ENCODE measurements around the gene ACSL3. TPM values are rescaled to one million over a fixed set of nuclear protein-coding genes. Genes with fewer than 3 reads are reported as not detected.
A peak's percentile ranks its signal among the peaks of the same experiment; 100 is the strongest.

Gene ACSL3
- total RNA-seq, 1 experiment from 2014 or later: 100 TPM

DNA sequence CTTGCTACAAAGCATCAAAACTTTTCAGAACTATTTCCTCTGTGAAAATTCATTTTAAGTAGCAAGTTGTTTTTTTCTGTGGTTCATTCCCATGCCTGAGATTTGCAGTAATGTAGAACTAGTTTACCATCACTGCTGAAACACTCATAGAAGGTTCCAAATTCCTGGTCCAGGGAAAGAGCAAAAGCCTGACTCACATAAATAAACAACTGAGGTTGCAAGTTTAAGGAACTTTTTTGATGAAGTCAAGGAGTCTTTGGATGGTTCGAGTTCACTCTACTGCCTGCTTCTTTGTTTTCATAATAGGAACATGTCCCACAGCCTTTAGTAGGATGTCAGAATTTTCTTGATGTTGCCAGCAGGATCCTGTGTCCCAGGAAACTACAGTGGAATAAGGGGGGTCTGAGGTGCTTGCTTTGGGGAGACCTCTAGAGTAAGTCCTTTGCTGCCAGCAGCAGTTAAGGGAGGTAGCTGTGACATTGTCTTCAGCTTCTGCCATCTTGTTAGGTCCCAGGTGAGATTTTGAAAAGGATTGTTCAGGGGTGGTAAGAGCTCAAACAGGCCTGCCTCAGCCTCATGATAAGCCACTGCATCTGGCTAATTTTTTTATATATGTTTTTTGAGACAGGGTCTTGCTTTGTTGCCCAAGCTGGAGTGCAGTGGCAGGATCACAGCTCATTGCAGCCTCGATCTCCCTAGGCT is 43.9 kb downstream of the ACSL3 start (continued):
- TF ChIP-seq, protein P1, sequence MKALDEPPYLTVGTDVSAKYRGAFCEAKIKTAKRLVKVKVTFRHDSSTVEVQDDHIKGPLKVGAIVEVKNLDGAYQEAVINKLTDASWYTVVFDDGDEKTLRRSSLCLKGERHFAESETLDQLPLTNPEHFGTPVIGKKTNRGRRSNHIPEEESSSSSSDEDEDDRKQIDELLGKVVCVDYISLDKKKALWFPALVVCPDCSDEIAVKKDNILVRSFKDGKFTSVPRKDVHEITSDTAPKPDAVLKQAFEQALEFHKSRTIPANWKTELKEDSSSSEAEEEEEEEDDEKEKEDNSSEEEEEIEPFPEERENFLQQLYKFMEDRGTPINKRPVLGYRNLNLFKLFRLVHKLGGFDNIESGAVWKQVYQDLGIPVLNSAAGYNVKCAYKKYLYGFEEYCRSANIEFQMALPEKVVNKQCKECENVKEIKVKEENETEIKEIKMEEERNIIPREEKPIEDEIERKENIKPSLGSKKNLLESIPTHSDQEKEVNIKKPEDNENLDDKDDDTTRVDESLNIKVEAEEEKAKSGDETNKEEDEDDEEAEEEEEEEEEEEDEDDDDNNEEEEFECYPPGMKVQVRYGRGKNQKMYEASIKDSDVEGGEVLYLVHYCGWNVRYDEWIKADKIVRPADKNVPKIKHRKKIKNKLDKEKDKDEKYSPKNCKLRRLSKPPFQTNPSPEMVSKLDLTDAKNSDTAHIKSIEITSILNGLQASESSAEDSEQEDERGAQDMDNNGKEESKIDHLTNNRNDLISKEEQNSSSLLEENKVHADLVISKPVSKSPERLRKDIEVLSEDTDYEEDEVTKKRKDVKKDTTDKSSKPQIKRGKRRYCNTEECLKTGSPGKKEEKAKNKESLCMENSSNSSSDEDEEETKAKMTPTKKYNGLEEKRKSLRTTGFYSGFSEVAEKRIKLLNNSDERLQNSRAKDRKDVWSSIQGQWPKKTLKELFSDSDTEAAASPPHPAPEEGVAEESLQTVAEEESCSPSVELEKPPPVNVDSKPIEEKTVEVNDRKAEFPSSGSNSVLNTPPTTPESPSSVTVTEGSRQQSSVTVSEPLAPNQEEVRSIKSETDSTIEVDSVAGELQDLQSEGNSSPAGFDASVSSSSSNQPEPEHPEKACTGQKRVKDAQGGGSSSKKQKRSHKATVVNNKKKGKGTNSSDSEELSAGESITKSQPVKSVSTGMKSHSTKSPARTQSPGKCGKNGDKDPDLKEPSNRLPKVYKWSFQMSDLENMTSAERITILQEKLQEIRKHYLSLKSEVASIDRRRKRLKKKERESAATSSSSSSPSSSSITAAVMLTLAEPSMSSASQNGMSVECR (CRISPR knock-in tag; IDR thresholded peaks at IDR 0.05; ENCODE audit: borderline replicate concordance): no peak
- no peak for TF ChIP-seq CBFB (CRISPR knock-in tag; IDR thresholded peaks at IDR 0.05; ENCODE audit: low read depth)
- TF ChIP-seq ATF1 (CRISPR knock-in tag; IDR thresholded peaks at IDR 0.05): no peak
- TF ChIP-seq ZNF416 (CRISPR knock-in tag; IDR thresholded peaks at IDR 0.05): no peak
- TF ChIP-seq MYBL2 (CRISPR knock-in tag; IDR thresholded peaks at IDR 0.05): no peak
- TF ChIP-seq, protein P2, sequence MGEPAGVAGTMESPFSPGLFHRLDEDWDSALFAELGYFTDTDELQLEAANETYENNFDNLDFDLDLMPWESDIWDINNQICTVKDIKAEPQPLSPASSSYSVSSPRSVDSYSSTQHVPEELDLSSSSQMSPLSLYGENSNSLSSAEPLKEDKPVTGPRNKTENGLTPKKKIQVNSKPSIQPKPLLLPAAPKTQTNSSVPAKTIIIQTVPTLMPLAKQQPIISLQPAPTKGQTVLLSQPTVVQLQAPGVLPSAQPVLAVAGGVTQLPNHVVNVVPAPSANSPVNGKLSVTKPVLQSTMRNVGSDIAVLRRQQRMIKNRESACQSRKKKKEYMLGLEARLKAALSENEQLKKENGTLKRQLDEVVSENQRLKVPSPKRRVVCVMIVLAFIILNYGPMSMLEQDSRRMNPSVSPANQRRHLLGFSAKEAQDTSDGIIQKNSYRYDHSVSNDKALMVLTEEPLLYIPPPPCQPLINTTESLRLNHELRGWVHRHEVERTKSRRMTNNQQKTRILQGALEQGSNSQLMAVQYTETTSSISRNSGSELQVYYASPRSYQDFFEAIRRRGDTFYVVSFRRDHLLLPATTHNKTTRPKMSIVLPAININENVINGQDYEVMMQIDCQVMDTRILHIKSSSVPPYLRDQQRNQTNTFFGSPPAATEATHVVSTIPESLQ (CRISPR knock-in tag; IDR thresholded peaks at IDR 0.05): no peak
- no peak for TF ChIP-seq NR1H2 (CRISPR knock-in tag; IDR thresholded peaks at IDR 0.05)
- no peak for TF ChIP-seq ESRRA (CRISPR knock-in tag; IDR thresholded peaks at IDR 0.05; ENCODE audit: borderline replicate concordance)
- no peak for TF ChIP-seq PRRX2 (CRISPR knock-in tag; IDR thresholded peaks at IDR 0.05)

DNA sequence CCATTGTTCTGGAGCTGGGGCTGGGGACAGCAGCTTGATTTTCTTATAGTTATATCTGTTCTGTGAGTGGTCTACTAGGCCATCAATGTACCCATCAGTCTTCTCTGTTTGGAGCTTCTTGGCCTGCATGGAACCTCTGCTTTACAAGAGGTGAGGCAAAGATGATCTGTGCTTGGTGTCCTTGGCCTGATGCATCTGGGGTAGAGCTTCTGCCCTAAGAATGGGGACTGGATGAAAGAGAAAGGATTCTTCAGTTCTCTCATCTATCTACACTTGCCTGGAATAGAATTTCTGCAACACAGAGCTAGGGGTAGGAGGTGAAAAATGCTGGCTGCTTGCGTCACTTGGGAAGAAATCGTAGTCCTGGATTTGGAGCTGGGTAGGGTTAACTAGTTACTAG is 46.2 kb downstream of the ACSL3 start:
- DNase-seq (ENCODE audit: low spot score) (no peak), ATAC-seq (no peak)
- Mint-ChIP-seq H3K27me3 (ENCODE audit: low read depth) (no peaks in the 10 kb centered on the region), H3K4me1 (peaks cover 89% of the 10 kb centered on the region), H3K4me3 (no peak overlapping the region), H3K36me3 (peaks cover 3% of the 10 kb centered on the region), H3K27ac (peak overlapping the region; percentile 96), H3K9me3 (no peaks in the 10 kb centered on the region)
- TF ChIP-seq, protein P3, sequence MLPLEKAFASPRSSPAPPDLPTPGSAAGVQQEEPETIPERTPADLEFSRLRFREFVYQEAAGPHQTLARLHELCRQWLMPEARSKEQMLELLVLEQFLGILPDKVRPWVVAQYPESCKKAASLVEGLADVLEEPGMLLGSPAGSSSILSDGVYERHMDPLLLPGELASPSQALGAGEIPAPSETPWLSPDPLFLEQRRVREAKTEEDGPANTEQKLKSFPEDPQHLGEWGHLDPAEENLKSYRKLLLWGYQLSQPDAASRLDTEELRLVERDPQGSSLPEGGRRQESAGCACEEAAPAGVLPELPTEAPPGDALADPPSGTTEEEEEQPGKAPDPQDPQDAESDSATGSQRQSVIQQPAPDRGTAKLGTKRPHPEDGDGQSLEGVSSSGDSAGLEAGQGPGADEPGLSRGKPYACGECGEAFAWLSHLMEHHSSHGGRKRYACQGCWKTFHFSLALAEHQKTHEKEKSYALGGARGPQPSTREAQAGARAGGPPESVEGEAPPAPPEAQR (CRISPR knock-in tag; IDR thresholded peaks at IDR 0.05): no peak
- TF ChIP-seq, protein P4, sequence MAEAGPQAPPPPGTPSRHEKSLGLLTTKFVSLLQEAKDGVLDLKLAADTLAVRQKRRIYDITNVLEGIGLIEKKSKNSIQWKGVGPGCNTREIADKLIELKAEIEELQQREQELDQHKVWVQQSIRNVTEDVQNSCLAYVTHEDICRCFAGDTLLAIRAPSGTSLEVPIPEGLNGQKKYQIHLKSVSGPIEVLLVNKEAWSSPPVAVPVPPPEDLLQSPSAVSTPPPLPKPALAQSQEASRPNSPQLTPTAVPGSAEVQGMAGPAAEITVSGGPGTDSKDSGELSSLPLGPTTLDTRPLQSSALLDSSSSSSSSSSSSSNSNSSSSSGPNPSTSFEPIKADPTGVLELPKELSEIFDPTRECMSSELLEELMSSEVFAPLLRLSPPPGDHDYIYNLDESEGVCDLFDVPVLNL (CRISPR knock-in tag; IDR thresholded peaks at IDR 0.05; ENCODE audit: borderline replicate concordance, low read depth): no peak
- TF ChIP-seq OVOL2 (CRISPR knock-in tag; IDR thresholded peaks at IDR 0.05; ENCODE audit: borderline replicate concordance): no peak
- TF ChIP-seq CBFB (CRISPR knock-in tag; IDR thresholded peaks at IDR 0.05; ENCODE audit: low read depth): no peak
- TF ChIP-seq, protein P5, sequence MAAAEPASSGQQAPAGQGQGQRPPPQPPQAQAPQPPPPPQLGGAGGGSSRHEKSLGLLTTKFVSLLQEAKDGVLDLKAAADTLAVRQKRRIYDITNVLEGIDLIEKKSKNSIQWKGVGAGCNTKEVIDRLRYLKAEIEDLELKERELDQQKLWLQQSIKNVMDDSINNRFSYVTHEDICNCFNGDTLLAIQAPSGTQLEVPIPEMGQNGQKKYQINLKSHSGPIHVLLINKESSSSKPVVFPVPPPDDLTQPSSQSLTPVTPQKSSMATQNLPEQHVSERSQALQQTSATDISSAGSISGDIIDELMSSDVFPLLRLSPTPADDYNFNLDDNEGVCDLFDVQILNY (CRISPR knock-in tag; IDR thresholded peaks at IDR 0.05): no peak
- TF ChIP-seq, protein P6, sequence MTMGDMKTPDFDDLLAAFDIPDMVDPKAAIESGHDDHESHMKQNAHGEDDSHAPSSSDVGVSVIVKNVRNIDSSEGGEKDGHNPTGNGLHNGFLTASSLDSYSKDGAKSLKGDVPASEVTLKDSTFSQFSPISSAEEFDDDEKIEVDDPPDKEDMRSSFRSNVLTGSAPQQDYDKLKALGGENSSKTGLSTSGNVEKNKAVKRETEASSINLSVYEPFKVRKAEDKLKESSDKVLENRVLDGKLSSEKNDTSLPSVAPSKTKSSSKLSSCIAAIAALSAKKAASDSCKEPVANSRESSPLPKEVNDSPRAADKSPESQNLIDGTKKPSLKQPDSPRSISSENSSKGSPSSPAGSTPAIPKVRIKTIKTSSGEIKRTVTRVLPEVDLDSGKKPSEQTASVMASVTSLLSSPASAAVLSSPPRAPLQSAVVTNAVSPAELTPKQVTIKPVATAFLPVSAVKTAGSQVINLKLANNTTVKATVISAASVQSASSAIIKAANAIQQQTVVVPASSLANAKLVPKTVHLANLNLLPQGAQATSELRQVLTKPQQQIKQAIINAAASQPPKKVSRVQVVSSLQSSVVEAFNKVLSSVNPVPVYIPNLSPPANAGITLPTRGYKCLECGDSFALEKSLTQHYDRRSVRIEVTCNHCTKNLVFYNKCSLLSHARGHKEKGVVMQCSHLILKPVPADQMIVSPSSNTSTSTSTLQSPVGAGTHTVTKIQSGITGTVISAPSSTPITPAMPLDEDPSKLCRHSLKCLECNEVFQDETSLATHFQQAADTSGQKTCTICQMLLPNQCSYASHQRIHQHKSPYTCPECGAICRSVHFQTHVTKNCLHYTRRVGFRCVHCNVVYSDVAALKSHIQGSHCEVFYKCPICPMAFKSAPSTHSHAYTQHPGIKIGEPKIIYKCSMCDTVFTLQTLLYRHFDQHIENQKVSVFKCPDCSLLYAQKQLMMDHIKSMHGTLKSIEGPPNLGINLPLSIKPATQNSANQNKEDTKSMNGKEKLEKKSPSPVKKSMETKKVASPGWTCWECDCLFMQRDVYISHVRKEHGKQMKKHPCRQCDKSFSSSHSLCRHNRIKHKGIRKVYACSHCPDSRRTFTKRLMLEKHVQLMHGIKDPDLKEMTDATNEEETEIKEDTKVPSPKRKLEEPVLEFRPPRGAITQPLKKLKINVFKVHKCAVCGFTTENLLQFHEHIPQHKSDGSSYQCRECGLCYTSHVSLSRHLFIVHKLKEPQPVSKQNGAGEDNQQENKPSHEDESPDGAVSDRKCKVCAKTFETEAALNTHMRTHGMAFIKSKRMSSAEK (CRISPR knock-in tag; IDR thresholded peaks at IDR 0.05; ENCODE audit: borderline replicate concordance): no peak
- TF ChIP-seq, protein P7, sequence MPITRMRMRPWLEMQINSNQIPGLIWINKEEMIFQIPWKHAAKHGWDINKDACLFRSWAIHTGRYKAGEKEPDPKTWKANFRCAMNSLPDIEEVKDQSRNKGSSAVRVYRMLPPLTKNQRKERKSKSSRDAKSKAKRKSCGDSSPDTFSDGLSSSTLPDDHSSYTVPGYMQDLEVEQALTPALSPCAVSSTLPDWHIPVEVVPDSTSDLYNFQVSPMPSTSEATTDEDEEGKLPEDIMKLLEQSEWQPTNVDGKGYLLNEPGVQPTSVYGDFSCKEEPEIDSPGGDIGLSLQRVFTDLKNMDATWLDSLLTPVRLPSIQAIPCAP (CRISPR knock-in tag; IDR thresholded peaks at IDR 0.05): no peak
- CTCF ChIA-PET: interaction anchor here (0.7 to 3.8 kb wide), 5 partner anchors 32 to 198 kb away, joined by 3 to 14 read pairs (median 5); no protein-coding TSS in a partner anchor
- POLR2A ChIA-PET: interaction anchor here (0.7 to 1.1 kb wide), 2 partner anchors 15 to 45 kb away, joined by 3 to 4 read pairs; no protein-coding TSS in a partner anchor

All from WTC11 (cell line).